Inflammatory macrophage treated with lipopolysaccharide for 1 hour (primary cell): Measurements from ENCODE around the gene SRPK2.
"Not testable (repeated sequence)": the region's sequence is repeated elsewhere in the genome, so short reads cannot be mapped to it uniquely, and the experiment has no call there.

Source experiments
- DNase-seq, 2 donors: peaks; one replicate each; pipeline ENCODE4 v3.0.0-alpha.2; 2020 to 2022

SRPK2 gene

DNA sequence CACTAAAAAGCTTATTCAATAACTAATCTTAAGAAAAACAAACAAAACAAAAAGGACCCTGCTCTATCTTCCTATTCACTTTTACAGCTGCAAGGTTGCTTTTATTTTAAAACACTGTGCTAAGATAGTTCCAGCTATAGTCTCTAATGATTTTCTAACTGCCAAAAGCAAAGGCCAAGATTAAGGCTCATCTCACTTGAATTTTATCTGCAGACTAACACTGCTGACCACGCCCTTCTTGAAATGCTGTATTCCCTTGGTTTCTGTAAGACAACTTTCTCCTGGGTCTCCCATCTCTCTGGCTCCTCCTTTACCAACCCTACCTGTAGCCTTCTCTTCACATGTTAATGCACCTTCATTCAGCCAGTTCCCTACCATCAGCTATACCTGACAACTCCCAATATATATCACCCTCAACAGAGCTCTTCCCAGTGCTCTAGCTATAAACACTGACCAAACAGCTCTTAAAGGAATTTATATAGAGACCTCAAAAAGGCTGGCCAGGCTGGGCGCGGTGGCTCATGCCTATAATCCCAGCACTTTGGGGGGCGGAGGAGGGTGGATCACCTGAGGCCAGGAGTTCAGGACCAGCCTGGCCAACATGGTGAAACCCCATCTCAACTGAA is 11.7 kb downstream of the SRPK2 start:
- DNase-seq: no peak

DNA sequence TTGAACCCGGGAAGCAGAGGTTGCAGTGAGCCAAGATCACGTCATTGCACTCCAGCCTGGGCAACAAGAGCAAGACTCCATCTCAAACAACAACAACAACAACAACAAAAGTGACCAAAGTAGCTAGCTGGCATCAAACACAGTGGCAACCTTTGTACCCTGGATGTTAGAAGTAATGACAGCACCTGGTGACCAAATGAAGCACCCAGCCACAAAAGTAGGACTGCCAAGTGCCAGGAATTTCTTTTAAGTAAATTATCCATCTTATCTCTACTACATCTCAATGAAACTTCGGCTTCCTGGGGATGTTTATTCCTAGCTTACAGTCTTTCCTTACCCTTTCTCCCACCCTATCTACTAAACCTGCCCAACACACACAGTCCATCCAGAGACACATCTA is 18.8 kb downstream of the SRPK2 start:
- no peak for DNase-seq

DNA sequence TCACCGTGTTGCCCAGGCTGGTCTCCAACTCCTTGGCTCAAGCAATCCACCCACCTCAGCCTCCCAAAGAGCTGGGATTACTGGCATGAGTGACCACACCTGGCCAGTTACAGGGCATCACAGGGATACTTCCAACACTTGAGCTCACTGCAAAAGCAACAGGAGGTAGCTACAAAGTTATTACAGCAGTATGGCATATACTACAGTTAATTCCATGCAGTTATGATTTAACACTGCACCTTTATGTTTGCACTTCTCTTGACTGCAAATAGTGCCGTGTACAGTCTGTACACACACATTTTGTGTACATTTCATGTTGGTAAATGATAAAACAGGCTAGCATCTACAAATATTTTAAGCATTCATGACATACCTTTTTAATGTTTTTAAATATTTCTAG is 21.3 kb downstream of the SRPK2 start:
- no peak for DNase-seq

DNA sequence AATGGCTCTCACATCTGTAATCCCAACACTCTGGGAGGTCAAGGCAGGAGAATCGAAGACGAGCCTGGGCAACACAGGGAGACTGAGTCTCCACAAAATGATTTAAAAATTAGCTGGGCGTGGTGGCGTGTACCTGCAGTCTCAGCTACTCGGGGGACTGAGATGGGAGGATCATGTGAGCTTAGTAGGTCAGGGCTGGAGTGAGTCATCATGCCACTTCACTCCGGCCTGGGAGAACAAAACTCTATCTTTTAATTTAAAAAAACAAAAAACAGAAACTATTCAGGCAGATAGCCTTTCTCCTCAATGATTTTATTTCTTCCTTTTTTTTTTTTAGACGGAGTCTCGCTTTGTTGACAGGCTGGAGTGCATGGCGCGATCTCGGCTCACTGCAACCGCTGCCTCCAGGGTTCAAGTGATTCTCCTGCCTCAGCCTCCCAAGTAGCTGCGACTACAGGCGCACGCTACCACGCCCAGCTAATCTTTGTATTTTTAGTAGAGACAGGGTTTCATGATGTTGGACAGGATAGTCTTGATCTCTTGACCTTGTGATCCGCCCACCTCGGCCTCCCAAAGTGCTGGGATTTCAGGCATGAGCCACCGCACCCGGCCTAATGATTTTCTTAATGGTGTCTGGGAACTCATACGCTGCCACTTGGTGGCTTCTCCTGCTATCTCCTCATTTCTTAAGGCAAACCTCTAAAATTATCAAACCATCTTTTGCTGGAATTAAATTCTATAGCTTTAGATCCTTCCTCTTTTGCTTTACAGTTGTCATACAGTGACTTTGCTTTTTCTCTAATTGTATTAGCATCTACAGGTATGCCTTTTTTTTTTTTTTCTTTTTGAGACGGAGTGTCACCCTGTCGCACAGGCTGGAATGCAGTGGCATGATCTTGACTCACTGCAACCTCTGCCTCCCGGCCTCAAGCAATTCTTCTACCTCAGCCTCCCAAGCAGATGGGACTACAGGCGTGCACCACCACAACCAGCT is 22.9 kb downstream of the SRPK2 start:
- DNase-seq: no peak

DNA sequence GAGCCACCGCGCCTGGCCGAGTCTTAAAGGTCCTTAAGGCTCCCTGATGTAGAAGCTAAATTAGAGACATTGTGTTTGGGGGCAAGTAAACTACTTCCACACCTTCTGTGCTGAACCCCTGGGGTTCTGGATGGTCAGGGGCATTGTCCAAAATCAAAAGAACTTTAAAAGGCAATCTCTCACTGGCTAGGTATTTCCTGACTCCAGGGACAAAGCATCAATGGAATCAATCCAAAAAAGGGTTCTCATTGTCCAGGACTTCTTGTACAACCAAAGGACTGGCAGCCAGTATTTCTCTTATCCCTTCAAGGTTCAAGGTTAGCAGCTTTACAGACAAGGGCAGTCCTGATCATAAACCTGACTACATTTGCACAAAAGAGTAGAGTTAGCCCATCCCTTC is 24.0 kb downstream of the SRPK2 start:
- DNase-seq: no peak

DNA sequence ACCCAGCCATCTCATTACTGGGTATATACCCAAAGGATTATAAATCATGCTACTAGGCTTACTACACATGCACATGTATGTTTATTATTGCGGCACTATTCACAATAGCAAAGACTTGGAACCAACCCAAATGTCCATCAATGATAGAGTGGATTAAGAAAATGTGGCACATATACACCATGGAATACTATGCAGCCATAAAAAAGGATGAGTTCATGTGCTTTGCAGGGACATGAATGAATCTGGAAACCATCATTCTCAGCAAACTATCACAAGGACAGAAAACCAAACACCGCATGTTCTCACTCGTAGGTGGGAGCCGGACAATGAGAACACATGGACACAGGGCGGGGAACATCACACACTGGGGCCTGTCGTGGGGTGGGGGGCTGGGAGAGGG is 25.1 kb downstream of the SRPK2 start:
- not testable (repeated sequence) for DNase-seq

DNA sequence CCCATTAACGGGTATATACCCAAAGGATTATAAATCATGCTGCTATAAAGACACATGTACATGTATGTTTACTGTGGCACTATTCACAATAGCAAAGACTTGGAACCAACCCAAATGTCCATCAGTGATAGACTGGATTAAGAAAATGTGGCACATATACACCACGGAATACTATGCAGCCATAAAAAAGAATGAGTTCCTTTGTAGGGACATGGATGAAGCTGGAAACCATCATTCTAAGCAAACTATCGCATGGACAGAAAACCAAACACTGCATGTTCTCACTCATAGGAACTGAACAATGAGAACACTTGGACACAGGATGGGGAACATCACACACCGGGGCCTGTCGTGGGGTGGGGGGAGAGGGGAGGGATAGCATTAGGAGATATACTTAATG is 26.0 kb downstream of the SRPK2 start:
- not testable (repeated sequence) for DNase-seq

DNA sequence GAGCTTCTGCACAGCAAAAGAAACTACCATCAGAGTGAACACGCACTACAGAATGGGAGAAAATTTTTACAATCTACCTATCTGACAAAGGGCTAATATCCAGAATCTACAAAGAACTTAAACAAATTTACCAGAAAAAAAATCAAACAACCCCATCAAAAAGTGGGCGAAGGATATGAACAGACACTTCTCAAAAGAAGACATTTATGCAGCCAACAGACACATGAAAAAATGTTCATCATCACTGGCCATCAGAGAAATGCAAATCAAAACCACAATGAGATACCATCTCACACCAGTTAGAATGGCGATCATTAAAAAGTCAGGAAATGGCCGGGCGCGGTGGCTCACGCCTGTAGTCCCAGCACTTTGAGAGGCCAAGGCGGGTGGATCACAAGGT is 26.7 kb downstream of the SRPK2 start:
- DNase-seq: not testable (repeated sequence)

DNA sequence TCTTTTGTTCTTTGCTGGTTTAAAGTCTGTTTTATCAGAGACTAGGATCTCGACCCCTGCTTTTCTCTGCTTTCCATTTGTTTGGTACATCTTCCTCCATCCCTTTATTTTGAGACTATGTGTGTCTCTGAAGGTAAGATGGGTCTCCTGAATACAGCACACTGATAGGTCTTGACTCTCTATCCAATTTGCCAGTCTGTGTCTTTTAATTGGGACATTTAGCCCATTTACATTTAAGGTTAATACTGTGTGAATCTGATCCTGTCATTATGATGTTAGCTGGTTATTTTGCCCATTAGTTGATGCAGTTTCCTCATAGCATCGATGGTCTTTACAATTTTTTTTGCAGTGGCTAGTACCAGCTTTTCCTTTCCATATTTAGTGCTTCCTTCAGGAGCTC is 28.6 kb downstream of the SRPK2 start:
- not testable (repeated sequence) for DNase-seq

DNA sequence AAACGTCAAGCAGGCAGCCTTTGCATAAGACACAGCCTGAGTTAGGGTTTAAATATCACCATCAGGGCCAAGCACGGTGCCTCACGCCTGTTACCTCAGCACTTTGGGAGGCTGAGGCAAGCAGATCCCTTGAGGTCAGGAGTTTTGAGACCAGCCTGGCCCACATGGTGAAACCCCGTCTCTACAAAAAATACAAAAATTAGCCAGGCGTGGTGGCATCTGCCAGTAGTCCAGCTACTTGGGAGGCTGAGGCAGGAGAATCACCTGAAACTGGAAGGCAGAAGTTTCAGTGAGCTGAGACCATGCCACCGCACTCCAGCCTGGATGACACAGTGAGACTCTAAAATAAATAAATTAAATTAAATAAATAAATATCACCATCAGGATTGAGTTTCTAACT is 33.0 kb downstream of the SRPK2 start:
- no peak for DNase-seq

DNA sequence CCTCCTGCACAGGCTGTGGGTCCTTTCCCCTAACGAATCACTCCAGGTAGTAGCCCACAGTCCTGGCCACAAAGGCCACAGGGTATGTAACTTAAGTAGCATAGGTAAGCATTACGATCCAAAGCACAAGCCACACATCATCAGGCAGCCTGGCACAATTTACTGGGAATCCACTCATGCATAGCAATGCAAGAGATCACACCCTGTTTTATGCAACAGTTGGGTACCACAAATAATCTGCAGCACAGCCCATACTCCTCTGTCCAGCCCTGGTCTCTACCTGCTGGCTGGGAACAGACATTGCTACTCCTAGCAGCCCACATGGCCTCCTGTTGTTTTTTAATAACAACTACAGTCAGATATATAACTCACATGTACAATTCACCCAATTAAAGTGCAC is 34.3 kb downstream of the SRPK2 start:
- DNase-seq: no peak

DNA sequence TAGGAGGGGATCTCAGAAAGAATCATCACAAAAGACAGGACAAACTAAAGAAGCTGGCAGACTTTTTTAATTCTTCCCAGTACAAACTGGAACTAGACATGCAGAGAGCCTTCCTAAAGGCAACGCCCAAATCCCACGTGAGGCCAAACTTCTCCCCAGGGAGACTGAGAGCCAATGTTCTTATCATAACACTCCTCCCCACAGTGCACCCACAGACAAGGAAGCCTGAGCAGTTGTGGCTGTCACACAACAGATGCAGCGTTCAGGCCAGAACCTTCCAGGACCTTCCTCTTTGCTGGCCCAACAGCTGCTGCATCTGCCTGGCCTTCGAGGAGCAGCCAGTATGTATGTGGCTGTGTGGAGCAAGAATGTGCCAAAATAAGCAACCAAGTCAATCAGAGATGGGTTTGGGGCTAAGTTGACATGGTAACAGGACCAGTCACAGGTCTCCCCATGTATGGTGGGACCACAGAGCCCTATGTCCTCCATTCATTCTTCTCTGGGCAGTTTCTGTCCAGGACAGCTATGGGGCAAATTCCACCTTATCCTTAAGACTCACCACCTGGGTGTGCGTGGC is 34.9 kb downstream of the SRPK2 start:
- peak; percentile 19 to 30 for DNase-seq

DNA sequence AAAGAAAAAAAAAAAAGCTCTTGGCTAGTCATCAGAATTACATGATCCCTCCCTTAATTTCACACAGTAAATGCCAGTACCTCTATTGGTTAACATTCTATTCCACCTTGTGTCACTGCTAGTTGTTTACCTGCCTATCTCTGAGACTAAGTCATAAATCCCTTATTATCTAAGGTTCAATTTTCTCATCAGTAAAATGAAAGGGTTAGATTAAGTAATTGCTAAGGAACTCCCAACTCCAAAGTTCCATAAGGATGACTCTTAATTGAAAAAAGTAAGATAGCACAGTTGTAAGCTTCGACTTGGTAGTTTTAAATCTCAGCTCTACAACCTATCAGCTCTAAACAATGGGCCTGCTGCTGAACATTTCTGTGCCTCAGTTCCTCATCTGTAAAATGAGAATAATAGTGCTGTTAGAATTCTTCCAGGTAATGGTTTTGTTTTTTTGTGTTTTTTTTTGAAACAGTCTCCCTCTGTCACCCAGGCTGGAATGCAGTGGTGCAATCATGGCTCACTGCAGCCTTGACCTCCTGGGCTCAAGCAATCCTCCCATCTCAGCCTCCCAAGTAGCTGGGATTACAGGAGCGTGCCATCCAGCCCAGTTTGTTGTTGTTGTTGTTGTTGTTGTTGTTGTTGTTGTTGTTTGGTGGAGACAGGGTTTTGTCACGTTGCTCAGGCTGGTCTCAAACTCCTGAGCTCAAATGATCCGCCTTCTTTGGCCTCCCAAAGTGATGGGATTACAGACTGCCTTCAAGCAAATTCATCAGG is 35.6 kb downstream of the SRPK2 start:
- no peak for DNase-seq

DNA sequence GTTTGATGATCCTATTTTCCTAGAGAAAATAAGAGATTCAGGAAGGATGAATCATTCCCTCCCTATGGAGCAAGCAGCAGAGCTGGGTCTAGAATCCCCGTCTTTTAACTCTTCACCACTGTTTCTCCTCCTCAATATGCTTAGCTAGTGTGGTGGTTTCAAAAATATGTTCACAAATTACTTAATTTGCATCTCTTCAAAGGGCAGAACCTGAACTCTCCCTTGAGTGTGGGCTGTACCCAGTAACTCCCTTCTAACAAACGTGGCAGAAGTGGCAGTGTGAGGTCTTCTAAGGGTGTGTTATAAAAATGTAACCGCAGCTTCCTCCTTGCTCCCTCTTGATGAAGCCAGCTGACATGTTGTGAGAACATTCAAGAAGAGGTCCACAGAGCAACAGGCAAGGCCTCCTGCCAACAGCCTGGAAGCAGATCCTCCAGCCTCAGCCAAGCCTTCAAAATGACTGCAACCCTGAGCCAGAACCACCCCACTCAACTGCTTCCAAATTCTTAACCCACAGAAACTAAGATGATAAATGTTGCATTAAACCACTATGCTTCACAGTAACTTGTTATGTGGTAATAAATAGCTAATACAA is 36.6 kb downstream of the SRPK2 start:
- peak; percentile 78 to 83 for DNase-seq

DNA sequence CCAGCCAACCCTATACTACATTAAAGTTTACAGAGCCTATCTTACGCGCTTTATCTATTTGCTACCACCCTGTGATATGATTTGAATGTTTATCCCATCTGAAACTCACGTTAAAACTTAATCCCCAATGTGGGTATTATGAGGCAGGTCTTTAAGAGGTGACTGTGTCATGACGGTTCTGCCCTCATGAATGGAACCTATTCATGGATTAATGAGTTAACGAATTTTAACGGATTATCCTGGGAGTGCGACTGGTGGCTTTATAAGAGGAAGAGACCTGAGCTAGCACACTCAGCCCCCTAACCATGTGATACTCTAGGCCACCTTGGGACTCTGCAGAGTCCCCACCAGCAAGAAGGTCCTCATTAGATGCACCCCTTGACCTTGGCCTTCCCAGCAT is 37.8 kb downstream of the SRPK2 start:
- DNase-seq: no peak

DNA sequence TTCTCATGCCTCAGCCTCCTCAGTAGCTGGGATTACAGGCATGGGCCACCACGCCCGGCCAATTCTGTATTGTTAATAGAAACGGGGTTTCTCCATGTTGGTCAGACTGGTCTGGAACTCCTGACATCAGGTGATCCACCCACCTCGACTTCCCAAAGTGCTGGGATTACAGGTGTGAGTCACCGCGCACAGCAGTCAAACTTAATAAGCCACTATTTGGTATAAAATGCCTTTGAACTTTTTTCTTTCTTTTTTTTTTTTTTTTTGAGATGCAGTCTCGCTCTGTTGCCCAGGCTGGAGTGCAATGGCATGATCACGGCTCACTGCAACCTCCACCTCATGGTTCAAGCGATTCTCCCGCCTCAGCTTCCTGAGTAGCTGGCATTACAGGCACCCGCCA is 40.5 kb downstream of the SRPK2 start:
- DNase-seq: not testable (repeated sequence)

DNA sequence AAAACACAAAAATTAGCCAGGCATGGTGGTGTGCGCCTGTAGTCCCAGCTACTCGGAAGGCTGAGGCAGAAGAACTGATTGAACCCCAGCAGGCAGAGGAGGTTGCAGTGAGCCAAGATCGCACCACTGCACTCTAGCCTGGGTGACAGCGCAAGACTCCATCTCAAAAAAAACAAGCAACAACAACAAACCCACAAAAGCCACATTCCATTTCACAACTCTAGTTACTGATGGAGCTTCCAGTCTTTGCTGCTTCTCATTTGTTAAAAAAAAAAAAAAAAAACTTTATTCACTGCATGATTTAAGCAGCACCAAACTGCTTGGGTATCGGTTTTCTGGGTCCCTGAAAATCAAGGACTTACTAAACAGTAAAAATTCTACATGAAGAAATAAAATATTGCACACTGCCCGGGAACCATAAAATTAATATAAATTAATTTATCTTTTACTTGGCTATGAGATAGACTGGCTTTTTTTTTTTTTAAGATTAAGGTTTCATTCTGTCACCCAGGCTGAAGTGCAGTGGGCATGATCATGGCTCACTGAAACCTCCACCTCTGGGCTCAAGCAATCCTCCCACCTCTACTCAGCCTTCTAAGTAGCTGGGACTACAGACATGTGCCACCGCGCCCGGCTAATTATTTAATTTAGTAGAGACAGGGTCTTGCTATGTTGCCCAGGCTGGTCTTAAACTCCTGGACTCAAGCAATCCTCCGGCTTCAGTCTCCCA is 42.0 kb downstream of the SRPK2 start:
- peak; percentile 46 to 60 for DNase-seq

DNA sequence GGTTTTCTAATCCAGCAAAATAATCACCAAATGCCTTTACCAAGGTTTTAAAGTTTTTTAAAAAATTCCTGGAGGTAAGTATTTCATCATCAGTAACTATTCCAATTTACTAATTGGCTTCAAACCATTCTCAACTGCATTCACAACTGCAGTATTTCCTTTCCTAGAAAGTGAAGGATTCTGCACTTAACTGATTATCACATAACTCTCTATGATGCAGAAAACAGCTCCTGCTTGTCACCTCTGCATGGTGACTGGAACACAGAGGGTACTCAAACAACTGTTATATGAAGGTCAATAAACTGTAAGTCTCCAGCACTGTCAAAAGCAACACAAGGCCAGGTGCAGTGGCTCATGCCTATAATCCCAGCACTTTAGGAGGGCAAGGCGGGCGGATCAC is 42.6 kb downstream of the SRPK2 start:
- no peak for DNase-seq

DNA sequence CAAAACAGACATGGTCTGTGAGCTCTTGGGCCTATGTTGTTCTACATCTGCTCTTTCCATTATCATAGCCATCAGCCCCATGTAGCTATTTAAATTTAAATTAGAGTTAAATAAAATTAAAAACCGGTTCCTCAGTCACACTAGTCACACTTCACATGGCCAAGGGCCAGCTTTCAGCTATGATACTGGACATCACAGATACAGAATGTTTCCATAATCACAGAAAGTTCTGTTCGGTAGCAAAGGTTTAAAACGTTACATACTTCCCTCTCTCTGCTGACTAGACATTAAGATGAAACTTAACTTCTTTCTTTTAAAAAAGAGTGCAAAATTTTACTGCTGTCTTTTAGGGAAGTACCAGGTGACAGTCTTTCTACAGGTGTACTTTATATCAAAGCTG is 43.0 kb downstream of the SRPK2 start:
- no peak for DNase-seq

DNA sequence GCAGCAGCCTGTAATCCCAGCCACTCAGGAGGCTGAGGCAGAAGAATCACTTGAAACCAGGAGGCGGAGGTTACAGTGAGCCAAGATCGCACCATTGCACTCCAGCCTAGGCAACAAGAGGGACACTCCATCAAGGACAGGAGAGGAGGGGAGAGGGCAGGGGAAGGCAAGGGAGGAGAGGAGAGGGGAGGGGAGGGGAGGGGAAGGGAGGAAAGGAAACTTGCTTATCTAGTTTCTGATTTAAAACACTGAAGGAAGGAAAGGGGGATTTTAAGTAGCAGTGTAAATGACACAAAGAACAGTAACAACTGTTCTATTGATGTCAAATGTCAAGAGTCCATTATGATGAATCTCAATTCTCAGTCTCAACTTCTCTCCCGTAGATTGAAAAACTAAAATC is 43.7 kb downstream of the SRPK2 start:
- no peak for DNase-seq

DNA sequence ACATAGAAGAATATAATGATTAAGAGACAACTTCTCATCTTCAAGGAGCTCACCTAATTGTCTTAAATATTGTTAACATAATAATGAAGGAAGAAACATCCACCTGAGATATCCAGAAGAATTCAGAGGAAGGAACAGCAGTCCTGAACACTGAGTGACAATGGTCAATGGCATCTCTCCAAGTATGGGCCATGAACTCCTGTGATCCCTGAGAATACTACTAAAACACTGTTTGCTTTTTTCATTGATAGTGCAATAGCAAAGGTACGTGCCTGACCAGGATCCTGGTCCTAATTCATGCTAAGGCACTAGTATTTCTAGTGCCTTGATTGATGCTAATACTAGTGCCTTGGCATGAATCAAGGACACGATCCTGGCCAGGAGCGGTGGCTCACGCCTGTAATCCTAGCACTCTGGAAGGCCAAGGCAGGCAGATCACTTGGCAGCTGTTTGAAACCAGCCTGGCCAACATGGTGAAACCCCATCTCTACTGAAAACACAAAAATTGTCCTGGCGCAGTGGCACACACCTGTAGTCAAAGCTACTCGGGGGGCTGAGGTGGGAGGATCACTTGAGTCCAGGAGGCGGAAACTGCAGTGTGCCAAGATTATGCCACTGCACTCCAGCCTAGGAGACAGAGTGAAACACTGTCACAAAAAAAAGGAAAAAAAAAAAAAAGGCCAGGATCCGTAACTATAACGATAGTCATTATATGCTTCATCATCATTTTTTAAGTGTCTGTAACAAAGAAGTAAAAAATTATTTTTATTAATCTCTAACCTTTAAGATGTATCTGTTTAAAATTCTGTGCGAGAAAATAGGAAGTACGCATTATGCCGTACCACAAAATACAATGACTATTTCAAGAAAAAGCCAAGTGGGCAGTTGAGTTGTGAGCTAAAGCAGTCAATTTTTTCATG is 49.1 kb downstream of the SRPK2 start:
- DNase-seq: no peak
